IMR-90 (cell line): ENCODE results near the gene TRIM5. TPM values are rescaled to one million over a fixed set of nuclear protein-coding genes. Genes with fewer than 3 reads are reported as not detected.

ENCODE experiments used
- ATAC-seq: fragments of 200-7000 bp; cut with Tn5 transposase; 2 replicates; pipeline ENCODE4 v1.9.1; 2020; ENCODE audit warnings: low read depth, mild to moderate bottlenecking, moderate library complexity
- BruUV-seq: library from RNA; stranded (reverse); fragments of 400-500 nt; replicated peaks from 2 replicates; lab custom pipeline; 2021; lab: Mats Ljungman, UMichigan
- CTCF ChIA-PET: fragments of 300-600 bp; formaldehyde crosslinking; extraction: SDS; loops from one replicate; lab custom pipeline; 2021; ENCODE audit warnings: antibody characterized with exemption; lab: Yijun Ruan, JAX
- POLR2A ChIA-PET: fragments of 300-600 bp; sonication (Branson Sonifier 250); formaldehyde crosslinking; loops from one replicate; lab custom pipeline; 2022; ENCODE audit warnings: antibody characterized with exemption; ENCODE audit not compliant: unreplicated experiment; lab: Charles Lee
- DNase-seq: peaks from one replicate; pipeline ENCODE4 v3.0.0; 2013
- H2AFZ ChIP-seq: replicated peaks from 2 replicates; pipeline ENCODE3; 2013; ENCODE audit warnings: low read length, mild to moderate bottlenecking; ENCODE audit not compliant: poor library complexity
- H2AK5ac ChIP-seq: 2 replicates; pipeline ENCODE4 v1.6.1; 2013; ENCODE audit warnings: low read depth, low read length, inconsistent platforms
- H2AK9ac ChIP-seq: replicated peaks from 2 replicates; pipeline ENCODE3; 2013; ENCODE audit warnings: mild to moderate bottlenecking, low read depth, low read length, moderate library complexity; ENCODE audit not compliant: poor library complexity
- H2BK120ac ChIP-seq: 2 replicates; pipeline ENCODE4 v1.6.1; 2013; ENCODE audit warnings: low read depth, low read length, inconsistent platforms
- H2BK15ac ChIP-seq: 3 replicates; pipeline ENCODE4 v1.6.1; 2013; ENCODE audit warnings: low read depth, low read length, inconsistent platforms
- H2BK20ac ChIP-seq: 2 replicates; pipeline ENCODE4 v1.6.1; 2013; ENCODE audit warnings: low read depth, mild to moderate bottlenecking, inconsistent platforms, low read length, moderate library complexity
- H2BK5ac ChIP-seq: 2 replicates; pipeline ENCODE4 v1.6.1; 2013; ENCODE audit warnings: mild to moderate bottlenecking, low read depth, low read length, inconsistent platforms; ENCODE audit not compliant: poor library complexity, severe bottlenecking
- H3K14ac ChIP-seq: replicated peaks from 2 replicates; pipeline ENCODE4 v1.6.1; 2013; ENCODE audit warnings: low read depth, low read length, inconsistent platforms
- H3K18ac ChIP-seq: 2 replicates; pipeline ENCODE4 v1.6.1; 2013; ENCODE audit warnings: low read depth, low read length, control low read depth
- H3K23ac ChIP-seq: 2 replicates; pipeline ENCODE4 v1.6.1; 2013; ENCODE audit warnings: low read depth, low read length, inconsistent platforms
- H3K27ac ChIP-seq: 2 replicates; pipeline ENCODE4 v1.5.1; 2013; ENCODE audit warnings: mild to moderate bottlenecking, control low read depth, low read length; ENCODE audit not compliant: insufficient read depth
- H3K27me3 ChIP-seq: 2 replicates; pipeline ENCODE4 v1.6.1; 2013; ENCODE audit warnings: low read length; ENCODE audit not compliant: control insufficient read depth, insufficient read depth
- H3K36me3 ChIP-seq: 2 replicates; pipeline ENCODE4 v1.6.1; 2013; ENCODE audit warnings: low read length, mixed read lengths; ENCODE audit not compliant: control insufficient read depth, insufficient read depth
- H3K4ac ChIP-seq: 2 replicates; pipeline ENCODE4 v1.6.1; 2013; ENCODE audit warnings: low read depth, low read length, inconsistent platforms
- H3K4me1 ChIP-seq: 2 replicates; pipeline ENCODE4 v1.6.1; 2013; ENCODE audit warnings: low read length, mixed read lengths; ENCODE audit not compliant: control insufficient read depth, insufficient read depth
- H3K4me2 ChIP-seq: 2 replicates; pipeline ENCODE4 v1.6.1; 2013; ENCODE audit warnings: low read depth, mild to moderate bottlenecking, control low read depth, low read length, moderate library complexity
- H3K4me3 ChIP-seq: 2 replicates; pipeline ENCODE4 v1.5.1; 2013; ENCODE audit warnings: low read depth, mild to moderate bottlenecking, control low read depth, low read length, moderate library complexity; ENCODE audit not compliant: insufficient read depth
- H3K56ac ChIP-seq: 2 replicates; pipeline ENCODE4 v1.6.1; 2013; ENCODE audit warnings: low read length, inconsistent platforms; ENCODE audit not compliant: insufficient read depth; ENCODE audit errors: extremely low read depth
- H3K79me1 ChIP-seq, 2 experiments: 2 replicates each; pipeline ENCODE4 v1.6.1; 2013; ENCODE audit warnings: low read length in 2 of 2, inconsistent platforms in 1 of 2, low read depth in 1 of 2
- H3K9ac ChIP-seq: 2 replicates; pipeline ENCODE4 v1.6.1; 2013; ENCODE audit warnings: low read depth, low read length, control low read depth
- H3K9me1 ChIP-seq: 2 replicates; pipeline ENCODE4 v1.6.1; 2013; ENCODE audit warnings: low read length, inconsistent platforms; ENCODE audit not compliant: insufficient read depth
- H3K9me3 ChIP-seq: 2 replicates; pipeline ENCODE4 v1.6.1; 2013; ENCODE audit warnings: low read length; ENCODE audit not compliant: control insufficient read depth, insufficient read depth
- H4K20me1 ChIP-seq: 2 replicates; pipeline ENCODE4 v1.6.1; 2013; ENCODE audit warnings: low read length, inconsistent platforms; ENCODE audit not compliant: insufficient read depth
- H4K5ac ChIP-seq: 2 replicates; pipeline ENCODE4 v1.6.1; 2013; ENCODE audit warnings: mild to moderate bottlenecking, low read depth, low read length, control low read depth
- H4K8ac ChIP-seq, 2 experiments: 2 replicates each; pipeline ENCODE4 v1.6.1; 2013; ENCODE audit warnings: low read depth in 2 of 2, low read length in 2 of 2, control low read depth in 1 of 2, inconsistent platforms in 1 of 2
- H4K91ac ChIP-seq: 2 replicates; pipeline ENCODE4 v1.6.1; 2013; ENCODE audit warnings: low read depth, low read length, inconsistent platforms; ENCODE audit not compliant: insufficient read depth
- BHLHE40 ChIP-seq: fragments of 150-350 bp; IDR thresholded peaks from 2 replicates; pipeline ENCODE4 v1.6.1; 2016; ENCODE audit warnings: mild to moderate bottlenecking, low read depth, low read length
- CEBPB ChIP-seq: IDR thresholded peaks from 2 replicates; pipeline ENCODE4 v1.6.1; 2012; ENCODE audit warnings: low read depth, low read length, improper control_type of control experiment
- CHD1 ChIP-seq: IDR thresholded peaks from 2 replicates; pipeline ENCODE4 v1.6.1; 2012; ENCODE audit warnings: low read depth, low read length, improper control_type of control experiment
- CTCF ChIP-seq: conservative IDR thresholded peaks from 2 replicates; pipeline ENCODE4 v1.5.1; 2012; ENCODE audit warnings: mild to moderate bottlenecking, low read depth, low read length, improper control_type of control experiment
- ELK1 ChIP-seq: fragments of 150-350 bp; IDR thresholded peaks from 2 replicates; pipeline ENCODE4 v1.6.1; 2016; ENCODE audit warnings: low read depth, mild to moderate bottlenecking, low read length, moderate library complexity, borderline replicate concordance
- FOS ChIP-seq: fragments of 150-350 bp; IDR thresholded peaks from 2 replicates; pipeline ENCODE4 v1.6.1; 2016; ENCODE audit warnings: low read depth, low read length
- MAFK ChIP-seq: IDR thresholded peaks from 2 replicates; pipeline ENCODE4 v1.6.1; 2012; ENCODE audit warnings: low read depth, low read length, improper control_type of control experiment
- MAZ ChIP-seq: IDR thresholded peaks from 2 replicates; pipeline ENCODE4 v1.6.1; 2012; ENCODE audit warnings: low read depth, mild to moderate bottlenecking, low read length, improper control_type of control experiment, moderate library complexity, borderline replicate concordance
- MXI1 ChIP-seq: IDR thresholded peaks from 2 replicates; pipeline ENCODE4 v1.6.1; 2012; ENCODE audit warnings: low read depth, mild to moderate bottlenecking, low read length, moderate library complexity, borderline replicate concordance
- NFE2L2 ChIP-seq: fragments of 150-350 bp; IDR thresholded peaks from 2 replicates; pipeline ENCODE4 v1.6.1; 2016; ENCODE audit warnings: low read depth, mild to moderate bottlenecking, low read length
- POLR2A ChIP-seq: IDR thresholded peaks from 2 replicates; pipeline ENCODE4 v1.6.1; 2012; ENCODE audit warnings: mild to moderate bottlenecking, low read depth, low read length
- RAD21 ChIP-seq: IDR thresholded peaks from 2 replicates; pipeline ENCODE4 v1.6.1; 2012; ENCODE audit warnings: low read length, improper control_type of control experiment
- RCOR1 ChIP-seq: IDR thresholded peaks from 2 replicates; pipeline ENCODE4 v1.6.1; 2012; ENCODE audit warnings: mild to moderate bottlenecking, low read length, improper control_type of control experiment; ENCODE audit not compliant: insufficient replicate concordance
- RFX5 ChIP-seq: IDR thresholded peaks from 2 replicates; pipeline ENCODE4 v1.8.0; 2012; ENCODE audit warnings: low read depth, mild to moderate bottlenecking, low read length, moderate library complexity
- SMC3 ChIP-seq: fragments of 150-350 bp; IDR thresholded peaks from 2 replicates; pipeline ENCODE4 v1.6.1; 2016; ENCODE audit warnings: low read depth, mild to moderate bottlenecking, antibody characterized with exemption, low read length, moderate library complexity
- USF2 ChIP-seq: fragments of 150-350 bp; IDR thresholded peaks from 2 replicates; pipeline ENCODE4 v1.6.1; 2017; ENCODE audit warnings: mild to moderate bottlenecking, antibody characterized with exemption, low read length, low read depth
- WGBS, 2 experiments: methylation state at CpG; one replicate each; pipeline versions ENCODE4 v1.1.5 to v1.1.7; 2013; ENCODE audit warnings: missing lambda C conversion rate in 2 of 2; ENCODE audit not compliant: insufficient read length in 1 of 2; ENCODE audit errors: extremely low coverage in 2 of 2; 5-methylcytosine and 5-hydroxymethylcytosine counted together
- dilution Hi-C: fragments of 300-500 bp; cut with HindIII; formaldehyde crosslinking; loops from one replicate; pipeline ENCODE4 v1.14.3; 2018; ENCODE audit warnings: low sequenced_read_pairs; ENCODE audit not compliant: unreplicated experiment
- in situ Hi-C: fragments of 300-500 bp; cut with MboI; formaldehyde crosslinking; loops from 3 replicates; pipeline ENCODE4 v1.14.3; 2019; ENCODE audit warnings: low sequenced_read_pairs, inconsistent platforms, mixed read lengths
- intact Hi-C: fragments of 100-400 bp; cut with micrococcal nuclease; formaldehyde crosslinking; loops from 2 replicates; pipeline ENCODE4 v1.10.0; 2022
- polyA plus RNA-seq, 3 experiments: library from polyadenylated mRNA; depleted of rRNA; stranded (reverse); fragments of >200 nt; gene quantifications; 2 replicates each; pipeline ENCODE4 v1.2.3, GENCODE V29; 2012; ENCODE audit warnings: low replicate concordance in 1 of 3
- total RNA-seq: library from RNA; depleted of rRNA; stranded (reverse); fragments of >200 nt; gene quantifications from 2 replicates; pipeline ENCODE4 v1.2.3, GENCODE V29; 2012

The TRIM5 gene
- total and polyA plus RNA-seq, 2 of the 4 experiments (the other 2 are of a cell fraction): 32.6 to 49.1 TPM

GRCh38 chr11:5666402-5666793 lies 18.5 kb downstream of the TRIM5 start:
- no peak overlapping the region for H3K4me3 ChIP-seq
- peaks cover 26% of the 10 kb centered on the region for H3K36me3 ChIP-seq
- CTCF ChIA-PET: interaction anchor here (1.0 kb wide), 1 partner anchor 61 kb away, joined by 3 read pairs; no protein-coding TSS in a partner anchor
- no peak overlapping the region for H2BK120ac ChIP-seq
- H4K8ac ChIP-seq: no peak overlapping the region
- no TSS peak for BruUV-seq
- H3K79me1 ChIP-seq: peaks cover 6 to 7% of the 10 kb centered on the region in 2 experiments
- H3K4me1 ChIP-seq: no peaks in the 10 kb centered on the region; the same call in 1 of the 2 replicates
- H2BK5ac ChIP-seq: no peak overlapping the region
- no peak overlapping the region for H2AFZ ChIP-seq
- H3K9me3 ChIP-seq: no peaks in the 10 kb centered on the region
- no peak overlapping the region for H3K9ac ChIP-seq
- no peaks in the 10 kb centered on the region for H4K20me1 ChIP-seq
- dilution Hi-C loops: no loop called here
- no peak overlapping the region for H2BK15ac ChIP-seq
- no peak overlapping the region for H3K18ac ChIP-seq
- H3K27ac ChIP-seq: no peak overlapping the region
- in situ Hi-C loops: no loop called here
- H3K23ac ChIP-seq: no peak overlapping the region
- H3K9me1 ChIP-seq: no peaks in the 10 kb centered on the region
- no peak overlapping the region for H3K56ac ChIP-seq
- DNase-seq: peak; percentile 20
- no peak overlapping the region for H4K5ac ChIP-seq
- ATAC-seq: peak; percentile 17; the same call in 1 of the 2 replicates
- no peak overlapping the region for H2AK9ac ChIP-seq
- H4K91ac ChIP-seq: no peak overlapping the region
- no peak overlapping the region for H3K14ac ChIP-seq
- no peak overlapping the region for H3K4me2 ChIP-seq
- WGBS, 2 experiments: 17% methylated on average over 1 of the region's 6 CpGs; no CpG with 5 or more reads in 1 of the 2 experiments
- TF ChIP-seq CHD1 (no peak), POLR2A (no peak), USF2 (no peak), RCOR1 (no peak), RAD21 (no peak), CEBPB (no peak), BHLHE40 (no peak), ELK1 (no peak), NFE2L2 (no peak), MAFK (no peak), MAZ (no peak), FOS (no peak), RFX5 (no peak), CTCF (no peak), MXI1 (no peak), SMC3 (no peak)
- no peaks in the 10 kb centered on the region for H3K27me3 ChIP-seq
- no peak overlapping the region for H2AK5ac ChIP-seq
- POLR2A ChIA-PET: no interaction called here
- H2BK20ac ChIP-seq: no peak overlapping the region
- intact Hi-C loops: no loop called here
- no peak overlapping the region for H3K4ac ChIP-seq
